Mesendoderm (in vitro differentiated cells): ENCODE data around the gene PCDHGB2.
"Not testable (repeated sequence)": the region's sequence is repeated elsewhere in the genome, so short reads cannot be mapped to it uniquely, and the experiment has no call there.

ENCODE experiments used
- DNase-seq: peaks from one replicate; pipeline ENCODE4 v3.0.0; 2013
- H2AK5ac ChIP-seq: 2 replicates; pipeline ENCODE4 v1.6.1; 2013; ENCODE audit warnings: low read length, inconsistent platforms
- H2BK120ac ChIP-seq: 2 replicates; pipeline ENCODE4 v1.6.1; 2013; ENCODE audit warnings: low read depth, mild to moderate bottlenecking, low read length, moderate library complexity, mixed read lengths
- H2BK15ac ChIP-seq: replicated peaks from 2 replicates; pipeline ENCODE4 v1.6.1; 2013; ENCODE audit warnings: low read depth, mild to moderate bottlenecking, moderate library complexity
- H2BK5ac ChIP-seq: 2 replicates; pipeline ENCODE4 v1.6.1; 2013; ENCODE audit warnings: low read length, inconsistent platforms
- H3K18ac ChIP-seq: 2 replicates; pipeline ENCODE4 v1.6.1; 2013; ENCODE audit warnings: mild to moderate bottlenecking, low read length, mixed read lengths
- H3K23ac ChIP-seq: one replicate; pipeline ENCODE4 v1.6.1; 2013; ENCODE audit warnings: low read length
- H3K27ac ChIP-seq: 2 replicates; pipeline ENCODE4 v1.5.1; 2013; ENCODE audit warnings: low read depth, mild to moderate bottlenecking, inconsistent platforms, low read length, moderate library complexity
- H3K27me3 ChIP-seq: 2 replicates; pipeline ENCODE4 v1.6.1; 2013; ENCODE audit warnings: low read length, control low read depth, mild to moderate bottlenecking, inconsistent platforms; ENCODE audit not compliant: insufficient read depth, poor library complexity
- H3K36me3 ChIP-seq: 2 replicates; pipeline ENCODE4 v1.6.1; 2013; ENCODE audit warnings: low read length, inconsistent platforms; ENCODE audit not compliant: control insufficient read depth, insufficient read depth
- H3K4ac ChIP-seq: one replicate; pipeline ENCODE4 v1.6.1; 2013; ENCODE audit warnings: low read depth, mild to moderate bottlenecking, low read length, moderate library complexity
- H3K4me1 ChIP-seq: 2 replicates; pipeline ENCODE4 v1.6.1; 2013; ENCODE audit warnings: low read depth, low read length, inconsistent platforms; ENCODE audit not compliant: control insufficient read depth
- H3K4me2 ChIP-seq: 2 replicates; pipeline ENCODE4 v1.6.1; 2013; ENCODE audit warnings: low read length
- H3K4me3 ChIP-seq: 2 replicates; pipeline ENCODE4 v1.5.1; 2013; ENCODE audit warnings: mild to moderate bottlenecking, low read length
- H3K56ac ChIP-seq: one replicate; pipeline ENCODE4 v1.6.1; 2013; ENCODE audit warnings: low read length
- H3K79me1 ChIP-seq: 2 replicates; pipeline ENCODE4 v1.6.1; 2013; ENCODE audit warnings: low read length, inconsistent platforms
- H3K79me2 ChIP-seq: 2 replicates; pipeline ENCODE4 v1.6.1; 2013; ENCODE audit warnings: mild to moderate bottlenecking, low read length; ENCODE audit not compliant: control insufficient read depth, insufficient read depth
- H3K9ac ChIP-seq: 2 replicates; pipeline ENCODE4 v1.6.1; 2013; ENCODE audit warnings: low read length, inconsistent platforms
- H4K5ac ChIP-seq: one replicate; pipeline ENCODE4 v1.6.1; 2013; ENCODE audit warnings: low read length
- H4K8ac ChIP-seq: one replicate; pipeline ENCODE4 v1.6.1; 2013; ENCODE audit warnings: low read depth, mild to moderate bottlenecking, control low read depth, low read length, moderate library complexity
- WGBS: extraction: QIAGEN DNeasy Blood & Tissue Kit; methylation state at CpG from one replicate; pipeline ENCODE4 v1.1.7; 2013; ENCODE audit warnings: low lambda C conversion rate, missing lambda C conversion rate; ENCODE audit not compliant: insufficient coverage; ENCODE audit errors: extremely low coverage; 5-methylcytosine and 5-hydroxymethylcytosine counted together

The PCDHGB2 gene

DNA sequence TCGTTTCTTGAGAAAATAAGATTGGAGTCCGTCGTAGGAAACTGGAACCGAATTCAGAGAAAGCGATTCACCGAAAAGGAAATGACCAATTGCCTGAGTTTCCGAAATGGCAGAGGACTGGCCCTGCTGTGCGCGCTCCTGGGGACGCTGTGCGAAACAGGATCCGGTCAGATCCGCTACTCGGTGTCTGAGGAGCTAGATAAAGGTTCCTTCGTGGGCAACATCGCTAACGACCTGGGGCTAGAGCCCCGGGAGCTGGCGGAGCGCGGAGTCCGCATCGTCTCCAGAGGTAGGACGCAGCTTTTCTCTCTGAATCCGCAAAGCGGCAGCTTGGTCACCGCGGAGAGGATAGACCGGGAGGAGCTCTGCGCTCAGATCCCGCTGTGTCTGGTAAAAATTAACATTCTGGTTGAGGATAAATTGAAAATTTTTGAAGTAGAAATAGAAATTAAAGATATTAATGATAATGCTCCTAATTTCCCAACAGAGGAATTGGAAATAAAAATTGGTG, 15.8 kb upstream of the PCDHGB2 start:
- Histone ChIP-seq H3K18ac (no peak overlapping the region), H3K4ac (no peak overlapping the region), H2AK5ac (no peak overlapping the region), H3K36me3 (no peaks in the 10 kb centered on the region), H2BK120ac (no peak overlapping the region), H3K27me3 (no peaks in the 10 kb centered on the region), H4K8ac (no peak overlapping the region), H3K4me3 (no peak overlapping the region), H3K23ac (no peak overlapping the region), H2BK5ac (no peak overlapping the region), H4K5ac (no peak overlapping the region), H3K4me2 (no peak overlapping the region), H2BK15ac (no peak overlapping the region), H3K9ac (no peak overlapping the region), H3K27ac (no peak overlapping the region), H3K79me2 (no peaks in the 10 kb centered on the region), H3K79me1 (no peaks in the 10 kb centered on the region), H3K56ac (no peak overlapping the region), H3K4me1 (no peaks in the 10 kb centered on the region)
- no CpG with 5 or more reads among the region's 31 CpGs for WGBS
- no peak for DNase-seq

GRCh38 chr5:141345327-141345726, 14.5 kb upstream of the PCDHGB2 start:
- H4K8ac ChIP-seq: no peak overlapping the region
- H3K9ac ChIP-seq: no peak overlapping the region
- H3K4me3 ChIP-seq: no peak overlapping the region
- no peak overlapping the region for H2BK5ac ChIP-seq
- no peak overlapping the region for H3K23ac ChIP-seq
- no peaks in the 10 kb centered on the region for H3K27me3 ChIP-seq
- H2AK5ac ChIP-seq: no peak overlapping the region
- no peak overlapping the region for H3K18ac ChIP-seq
- no peaks in the 10 kb centered on the region for H3K79me2 ChIP-seq
- H3K4me1 ChIP-seq: no peaks in the 10 kb centered on the region
- H4K5ac ChIP-seq: no peak overlapping the region
- no peak overlapping the region for H3K27ac ChIP-seq
- no peak overlapping the region for H3K4ac ChIP-seq
- H2BK120ac ChIP-seq: no peak overlapping the region
- no peak overlapping the region for H3K4me2 ChIP-seq
- no peak overlapping the region for H3K56ac ChIP-seq
- H3K36me3 ChIP-seq: no peaks in the 10 kb centered on the region
- no CpG with 5 or more reads among the region's 20 CpGs for WGBS
- H2BK15ac ChIP-seq: no peak overlapping the region
- no peak for DNase-seq
- no peaks in the 10 kb centered on the region for H3K79me1 ChIP-seq

- not testable (repeated sequence) for H3K9ac ChIP-seq, H3K4me3 ChIP-seq, H4K5ac ChIP-seq, H3K27me3 ChIP-seq, DNase-seq, H3K79me1 ChIP-seq, H3K27ac ChIP-seq, H3K36me3 ChIP-seq, H3K4me2 ChIP-seq, H3K56ac ChIP-seq, H2BK5ac ChIP-seq, H2AK5ac ChIP-seq, H4K8ac ChIP-seq, H3K79me2 ChIP-seq, H2BK120ac ChIP-seq, H3K23ac ChIP-seq, H3K4me1 ChIP-seq, H3K4ac ChIP-seq, H2BK15ac ChIP-seq, H3K18ac ChIP-seq
- WGBS: no CpG with 5 or more reads among the region's 35 CpGs
Observed at GRCh38 chr5:141346017-141346416, 13.8 kb upstream of the PCDHGB2 start.

DNA sequence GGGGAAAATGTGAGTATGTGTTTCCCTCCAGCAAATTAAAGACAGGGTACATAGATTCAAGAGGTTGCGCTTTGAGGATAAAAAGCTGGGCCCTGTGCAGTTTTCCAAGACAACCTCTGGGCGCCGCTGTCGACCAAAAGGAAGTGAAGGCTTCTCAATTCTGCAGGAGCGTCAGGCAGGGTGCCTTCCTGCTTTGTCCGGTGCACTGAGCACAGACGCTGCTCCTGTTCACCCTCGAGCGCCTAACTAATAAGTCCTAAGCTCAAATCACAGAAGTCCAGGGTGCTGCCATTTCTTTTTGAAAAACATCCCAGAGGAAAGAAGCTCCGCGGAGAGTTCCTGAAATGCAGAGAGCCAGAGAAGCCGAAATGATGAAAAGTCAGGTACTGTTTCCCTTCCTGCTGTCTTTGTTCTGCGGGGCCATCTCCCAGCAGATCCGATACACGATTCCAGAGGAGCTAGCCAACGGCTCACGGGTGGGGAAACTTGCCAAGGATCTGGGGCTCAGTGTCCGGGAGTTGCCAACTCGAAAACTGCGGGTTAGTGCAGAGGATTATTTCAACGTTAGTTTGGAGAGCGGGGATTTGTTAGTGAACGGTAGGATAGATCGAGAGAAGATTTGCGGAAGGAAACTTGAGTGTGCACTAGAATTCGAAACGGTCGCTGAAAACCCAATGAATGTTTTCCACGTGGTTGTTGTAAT, 9.7 kb upstream of the PCDHGB2 start, which contains the start of gene PCDHGB1:
Gene PCDHGB1 (plus strand): TSS at position 183 of the 703 bp plus-strand sequence. CDS start 162 bp downstream, at position 345.
- Histone ChIP-seq H2BK5ac (no peak within 1 kb of the TSS), H3K18ac (no peak within 1 kb of the TSS), H2AK5ac (no peak within 1 kb of the TSS), H3K23ac (no peak within 1 kb of the TSS), H3K56ac (peak within 1 kb of the TSS; percentile 17), H4K8ac (no peak within 1 kb of the TSS), H3K9ac (no peak within 1 kb of the TSS), H3K27me3 (no peaks in the 10 kb centered on the region), H3K4ac (no peak within 1 kb of the TSS), H3K36me3 (no peaks in the 10 kb centered on the region), H3K79me1 (no peaks in the 10 kb centered on the region), H3K4me3 (no peak within 1 kb of the TSS), H3K4me2 (no peak within 1 kb of the TSS), H2BK15ac (no peak within 1 kb of the TSS), H2BK120ac (no peak within 1 kb of the TSS), H3K4me1 (no peaks in the 10 kb centered on the region), H4K5ac (no peak within 1 kb of the TSS), H3K27ac (no peak within 1 kb of the TSS), H3K79me2 (no peaks in the 10 kb centered on the region)
- DNase-seq: peak; percentile 85
- WGBS: 100% methylated on average over 6 of the region's 29 CpGs

GRCh38 chr5:141351591-141351990, 8.2 kb upstream of the PCDHGB2 start:
- H3K36me3 ChIP-seq: no peaks in the 10 kb centered on the region
- DNase-seq: no peak
- no CpG with 5 or more reads among the region's 36 CpGs for WGBS
- no peak overlapping the region for H2BK15ac ChIP-seq
- no peak overlapping the region for H3K18ac ChIP-seq
- H3K4me3 ChIP-seq: no peak overlapping the region
- no peak overlapping the region for H3K56ac ChIP-seq
- H3K9ac ChIP-seq: no peak overlapping the region
- no peak overlapping the region for H2BK120ac ChIP-seq
- H3K4me2 ChIP-seq: no peak overlapping the region
- no peak overlapping the region for H4K5ac ChIP-seq
- no peak overlapping the region for H2BK5ac ChIP-seq
- no peaks in the 10 kb centered on the region for H3K4me1 ChIP-seq
- no peak overlapping the region for H3K23ac ChIP-seq
- no peak overlapping the region for H3K27ac ChIP-seq
- H3K79me1 ChIP-seq: no peaks in the 10 kb centered on the region
- H2AK5ac ChIP-seq: no peak overlapping the region
- no peaks in the 10 kb centered on the region for H3K79me2 ChIP-seq
- no peak overlapping the region for H4K8ac ChIP-seq
- no peaks in the 10 kb centered on the region for H3K27me3 ChIP-seq
- no peak overlapping the region for H3K4ac ChIP-seq
